HG02970 (cell line): Measurements from ENCODE around the gene NXNL1.

ENCODE experiments used
- ATAC-seq: cut with Tn5 transposase; IDR thresholded peaks from one replicate; pipeline ENCODE4 v1.9.1; 2021; ENCODE audit warnings: mild to moderate bottlenecking, moderate library complexity, moderate number of reproducible peaks; ENCODE audit not compliant: unreplicated experiment, low FRiP score

The NXNL1 gene

GRCh38 chr19:17423429-17424208, 37.1 kb downstream of the NXNL1 start:
- ATAC-seq: no peak

GRCh38 chr19:17421942-17422341, 38.8 kb downstream of the NXNL1 start:
- ATAC-seq: no peak

- ATAC-seq: no peak
Observed at GRCh38 chr19:17420475-17420924, 40.2 kb downstream of the NXNL1 start.

GRCh38 chr19:17419621-17420474, 40.9 kb downstream of the NXNL1 start, which contains the start of gene MVB12A:
TSS of gene MVB12A (plus strand) at chr19:17420047. CDS start at chr19:17420136, 89 bp downstream.
- ATAC-seq: peak; percentile 94

- no peak for ATAC-seq
Observed at GRCh38 chr19:17419154-17419620, 41.5 kb downstream of the NXNL1 start.

GRCh38 chr19:17418710-17419109, 42.0 kb downstream of the NXNL1 start:
- ATAC-seq: no peak

- ATAC-seq: no peak
Observed at GRCh38 chr19:17415121-17415520, 45.6 kb downstream of the NXNL1 start.

GRCh38 chr19:17414097-17414496, 46.6 kb downstream of the NXNL1 start:
- no peak for ATAC-seq

- ATAC-seq: no peak
Observed at GRCh38 chr19:17411801-17412200, 48.9 kb downstream of the NXNL1 start.

- ATAC-seq: no peak
Observed at GRCh38 chr19:17409990-17410389, 50.7 kb downstream of the NXNL1 start.

- no peak for ATAC-seq
Observed at GRCh38 chr19:17406887-17407196, 53.9 kb downstream of the NXNL1 start.

GRCh38 chr19:17406046-17406886, 54.5 kb downstream of the NXNL1 start:
- ATAC-seq: peak; percentile 13
